ENCODE measurements around the gene SLC5A3. TPM values are rescaled to one million over a fixed set of nuclear protein-coding genes. Genes with fewer than 3 reads are reported as not detected.

SLC5A3 gene
- total RNA-seq, 4 donors from 2014 or later = 14.3 to 30.1 (median 20.2) TPM

DNA sequence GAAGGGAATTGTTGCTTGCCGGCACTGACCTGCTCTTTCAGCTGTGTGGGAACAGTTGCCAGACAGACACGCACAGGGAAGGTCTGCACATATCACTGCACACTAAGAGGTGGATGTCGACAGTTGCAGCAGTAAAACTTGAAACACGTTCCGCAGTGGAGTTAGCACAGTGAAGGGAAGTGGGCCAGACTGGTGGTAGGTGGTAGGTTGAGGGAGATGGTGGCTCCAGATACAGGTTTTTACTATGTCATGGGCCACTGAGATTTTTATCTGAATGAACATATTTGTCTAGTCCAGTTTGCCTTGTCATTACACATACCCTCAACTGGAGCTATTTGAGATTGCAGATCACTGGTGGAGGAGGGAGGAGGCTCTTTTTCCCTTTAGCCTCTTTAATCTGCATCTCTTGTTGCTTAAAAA lies 13.5 kb downstream of the SLC5A3 start:
- TF ChIP-seq, protein P1, sequence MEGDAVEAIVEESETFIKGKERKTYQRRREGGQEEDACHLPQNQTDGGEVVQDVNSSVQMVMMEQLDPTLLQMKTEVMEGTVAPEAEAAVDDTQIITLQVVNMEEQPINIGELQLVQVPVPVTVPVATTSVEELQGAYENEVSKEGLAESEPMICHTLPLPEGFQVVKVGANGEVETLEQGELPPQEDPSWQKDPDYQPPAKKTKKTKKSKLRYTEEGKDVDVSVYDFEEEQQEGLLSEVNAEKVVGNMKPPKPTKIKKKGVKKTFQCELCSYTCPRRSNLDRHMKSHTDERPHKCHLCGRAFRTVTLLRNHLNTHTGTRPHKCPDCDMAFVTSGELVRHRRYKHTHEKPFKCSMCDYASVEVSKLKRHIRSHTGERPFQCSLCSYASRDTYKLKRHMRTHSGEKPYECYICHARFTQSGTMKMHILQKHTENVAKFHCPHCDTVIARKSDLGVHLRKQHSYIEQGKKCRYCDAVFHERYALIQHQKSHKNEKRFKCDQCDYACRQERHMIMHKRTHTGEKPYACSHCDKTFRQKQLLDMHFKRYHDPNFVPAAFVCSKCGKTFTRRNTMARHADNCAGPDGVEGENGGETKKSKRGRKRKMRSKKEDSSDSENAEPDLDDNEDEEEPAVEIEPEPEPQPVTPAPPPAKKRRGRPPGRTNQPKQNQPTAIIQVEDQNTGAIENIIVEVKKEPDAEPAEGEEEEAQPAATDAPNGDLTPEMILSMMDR (IDR thresholded peaks at IDR 0.05) = no peak
- DNase-seq (ENCODE audit: low spot score) (no peak), ATAC-seq (ENCODE audit: low FRiP score) (no peak)

DNA sequence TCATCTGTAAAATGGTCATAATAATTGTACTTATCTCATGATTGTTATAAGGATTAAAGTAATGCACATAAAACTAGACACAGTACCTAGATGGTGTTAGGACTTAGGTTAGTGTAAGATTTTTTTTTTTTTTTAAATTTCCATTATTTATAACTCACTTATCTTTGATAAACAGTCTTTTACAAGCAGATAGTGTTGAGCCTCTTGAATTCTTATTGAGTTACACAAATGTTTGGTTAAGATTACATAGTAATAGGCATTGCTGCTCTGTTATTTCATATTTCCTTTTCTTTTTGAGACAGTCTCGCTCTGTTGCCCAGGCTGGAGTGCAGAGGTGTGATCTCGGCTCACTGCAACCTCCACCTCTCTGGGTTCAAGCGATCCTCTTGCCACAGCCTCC lies 15.4 kb downstream of the SLC5A3 start:
- ATAC-seq (ENCODE audit: low FRiP score) (no peak), DNase-seq (ENCODE audit: low spot score) (no peak)
- TF ChIP-seq, protein P1 (IDR thresholded peaks at IDR 0.05) = no peak

DNA sequence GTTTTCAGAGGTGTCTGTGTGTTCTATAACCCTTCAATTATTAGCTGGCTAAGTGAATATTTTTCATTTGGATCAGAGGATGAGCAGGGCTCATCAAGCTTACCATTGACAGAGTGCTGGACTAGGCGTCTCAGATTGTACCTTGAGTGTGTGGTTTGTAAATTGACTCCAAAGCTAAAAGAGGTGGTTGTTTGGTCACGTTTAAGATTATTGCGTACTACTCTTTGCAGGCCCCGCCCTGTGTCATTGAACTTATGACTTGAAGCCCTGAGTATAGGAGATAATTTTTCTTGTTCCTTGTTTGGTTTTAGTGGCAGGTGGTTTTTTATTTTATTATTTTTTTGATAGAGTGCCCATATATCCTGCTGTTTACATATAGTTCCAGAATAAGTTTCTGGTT lies 17.7 kb downstream of the SLC5A3 start:
- ATAC-seq (ENCODE audit: low FRiP score) = no peak
- TF ChIP-seq, protein P1 (IDR thresholded peaks at IDR 0.05) = no peak
- DNase-seq (ENCODE audit: low spot score) = no peak

DNA sequence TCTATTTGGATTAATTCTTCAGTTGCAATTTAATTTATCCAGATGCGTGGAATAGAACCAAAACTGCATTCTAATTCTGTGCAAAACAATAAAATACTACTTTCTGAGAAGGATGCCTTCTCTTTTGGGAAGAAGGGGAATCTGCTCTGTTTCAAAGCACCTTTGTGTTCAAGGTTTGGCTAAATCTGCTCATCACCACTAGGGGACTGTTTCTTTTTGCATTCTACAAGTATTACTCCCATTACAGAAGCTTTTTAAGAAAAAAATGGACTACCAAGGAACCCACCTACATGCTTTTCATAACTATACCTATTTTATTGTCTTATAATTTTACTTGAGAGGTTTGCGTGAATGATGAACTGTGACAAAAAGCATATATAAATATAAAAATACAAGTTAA lies 18.2 kb downstream of the SLC5A3 start:
- TF ChIP-seq, protein P1 (IDR thresholded peaks at IDR 0.05) = no peak

DNA sequence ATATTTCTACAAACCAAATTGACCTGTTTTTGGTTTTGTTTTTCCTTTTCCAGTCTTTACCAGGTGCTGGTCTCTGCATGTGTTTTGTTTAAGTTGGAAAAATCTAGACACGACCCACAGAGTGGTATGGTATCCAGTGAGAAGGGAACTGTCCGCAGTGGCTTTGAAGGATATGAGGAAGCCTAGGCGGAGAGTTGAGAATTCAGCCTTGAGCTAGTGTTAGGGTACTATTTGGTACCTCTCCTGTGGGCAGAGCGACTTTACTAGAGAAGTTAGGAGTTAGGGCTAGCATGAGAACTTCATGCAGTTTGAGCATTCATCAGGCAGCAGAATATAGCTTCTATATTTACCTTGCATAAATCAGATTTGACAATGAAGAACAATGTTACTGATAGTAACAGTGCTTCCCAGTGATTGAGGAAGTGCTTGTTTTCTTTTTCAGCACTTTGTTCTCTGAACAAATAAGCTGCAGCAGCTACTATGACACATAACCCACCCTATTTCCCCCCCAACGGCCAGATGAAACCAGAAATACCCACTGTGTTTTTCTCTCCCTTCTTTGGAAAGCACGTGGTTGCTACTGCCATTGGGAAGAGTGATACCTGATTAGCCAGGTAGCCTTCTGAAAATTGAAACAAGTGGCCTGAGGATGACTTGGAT lies 19.0 kb downstream of the SLC5A3 start:
- ATAC-seq (ENCODE audit: low FRiP score) (no peak), DNase-seq (ENCODE audit: low spot score) (no peak)
- TF ChIP-seq, protein P1 (IDR thresholded peaks at IDR 0.05) = no peak

More for the DNA sequence above, 18.2 kb downstream of the SLC5A3 start:
- ATAC-seq (ENCODE audit: low FRiP score) (no peak), DNase-seq (ENCODE audit: low spot score) (no peak)

DNA sequence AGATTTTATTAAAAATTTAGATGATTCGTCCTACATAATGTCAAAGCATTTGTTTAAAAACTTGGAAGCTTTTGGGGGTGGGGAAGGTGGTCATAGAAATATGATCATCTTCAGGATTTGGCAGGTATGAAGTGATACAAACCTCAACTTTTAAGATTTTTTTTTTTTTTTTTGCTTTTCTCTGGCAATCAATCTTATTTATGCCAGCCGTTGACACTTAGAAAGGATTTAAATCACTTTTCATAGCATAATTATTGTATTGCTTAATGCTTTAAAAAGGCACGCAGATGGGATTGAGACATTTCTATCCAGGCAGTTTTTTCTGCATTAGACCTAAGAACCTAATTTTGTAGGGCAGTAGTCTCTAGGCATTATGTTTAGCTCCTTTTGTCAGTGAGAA lies 19.7 kb downstream of the SLC5A3 start:
- TF ChIP-seq, protein P1 (IDR thresholded peaks at IDR 0.05) = no peak
- DNase-seq (ENCODE audit: low spot score) (no peak), ATAC-seq (ENCODE audit: low FRiP score) (no peak)

DNA sequence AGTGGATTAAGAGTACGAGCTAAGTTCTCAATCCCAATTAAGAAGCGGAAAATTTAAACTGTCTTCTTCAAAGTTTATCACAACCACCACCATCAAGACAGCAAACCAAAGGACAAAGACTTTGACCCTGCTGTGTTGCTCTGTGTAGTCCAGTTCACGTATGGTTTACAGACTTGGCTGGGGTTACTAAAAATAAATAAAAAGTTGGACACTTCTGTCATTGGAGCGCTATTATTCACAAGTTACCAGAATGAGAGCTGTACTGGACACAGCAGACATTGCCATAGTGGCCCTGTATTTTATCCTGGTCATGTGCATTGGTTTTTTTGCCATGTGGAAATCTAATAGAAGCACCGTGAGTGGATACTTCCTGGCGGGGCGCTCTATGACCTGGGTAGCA lies 21.6 kb downstream of the SLC5A3 start:
- DNase-seq (ENCODE audit: low spot score) (no peak), ATAC-seq (ENCODE audit: low FRiP score) (no peak)
- TF ChIP-seq, protein P1 (IDR thresholded peaks at IDR 0.05) = no peak
